ENCODE results near the gene ROBO1. TPM values are rescaled to one million over a fixed set of nuclear protein-coding genes. Genes with fewer than 3 reads are reported as not detected.

ROBO1 gene
- total and polyA plus RNA-seq, 2 donors from 2014 or later, result 2.1 to 22.1 TPM

- Histone ChIP-seq H3K4me1 (ENCODE audit: control insufficient read depth in 2 of 3, insufficient read depth in 2 of 3, low read depth in 1 of 3, low read length in 3 of 3) (no peaks in the 10 kb centered on the region), H3K36me3 (ENCODE audit: control insufficient read depth in 2 of 3, insufficient read depth in 3 of 3, low read length in 3 of 3) (no peaks in the 10 kb centered on the region), H3K9ac (ENCODE audit: low read length in 3 of 3) (no peak overlapping the region), H3K27me3 (ENCODE audit: control insufficient read depth, insufficient read depth, low read length) (no peaks in the 10 kb centered on the region), H3K27ac (ENCODE audit: low read depth in 2 of 2, low read length in 2 of 2) (no peak overlapping the region), H3K9me3 (ENCODE audit: control insufficient read depth in 2 of 3, insufficient read depth in 1 of 3, low read length in 3 of 3) (no peaks in the 10 kb centered on the region), H3K4me3 (ENCODE audit: low read length in 3 of 3) (no peak overlapping the region)
- DNase-seq, result peak in 2 of 5 donors; percentile 37 to 54
- intact Hi-C loops (cut with DNase I), result no loop called here
- FAIRE-seq, result no peak
- no peak for TF ChIP-seq CTCF (IDR thresholded peaks at IDR 0.05; ENCODE audit: borderline replicate concordance, extremely low read depth, insufficient read depth)
Observed at GRCh38 chr3:78734048-78734637, 1033.7 kb downstream of the ROBO1 start.

- no peak for DNase-seq
- FAIRE-seq, result no peak
- Histone ChIP-seq H3K4me1 (ENCODE audit: control insufficient read depth in 2 of 3, insufficient read depth in 2 of 3, low read depth in 1 of 3, low read length in 3 of 3) (no peaks in the 10 kb centered on the region), H3K27ac (ENCODE audit: low read depth in 2 of 2, low read length in 2 of 2) (no peak overlapping the region), H3K9ac (ENCODE audit: low read length in 3 of 3) (no peak overlapping the region), H3K9me3 (ENCODE audit: control insufficient read depth in 2 of 3, insufficient read depth in 1 of 3, low read length in 3 of 3) (no peaks in the 10 kb centered on the region), H3K27me3 (ENCODE audit: control insufficient read depth, insufficient read depth, low read length) (no peaks in the 10 kb centered on the region), H3K36me3 (ENCODE audit: control insufficient read depth in 2 of 3, insufficient read depth in 3 of 3, low read length in 3 of 3) (no peaks in the 10 kb centered on the region), H3K4me3 (ENCODE audit: low read length in 3 of 3) (no peak overlapping the region)
- intact Hi-C loops (cut with DNase I), result no loop called here
- TF ChIP-seq CTCF (IDR thresholded peaks at IDR 0.05; ENCODE audit: borderline replicate concordance, extremely low read depth, insufficient read depth), result no peak
Observed at GRCh38 chr3:78732893-78733292, 1034.9 kb downstream of the ROBO1 start.

- Histone ChIP-seq H3K9me3 (ENCODE audit: control insufficient read depth in 2 of 3, insufficient read depth in 1 of 3, low read length in 3 of 3) (no peaks in the 10 kb centered on the region), H3K27ac (ENCODE audit: low read depth in 2 of 2, low read length in 2 of 2) (no peak overlapping the region), H3K9ac (ENCODE audit: low read length in 3 of 3) (no peak overlapping the region), H3K36me3 (ENCODE audit: control insufficient read depth in 2 of 3, insufficient read depth in 3 of 3, low read length in 3 of 3) (no peaks in the 10 kb centered on the region), H3K4me1 (ENCODE audit: control insufficient read depth in 2 of 3, insufficient read depth in 2 of 3, low read depth in 1 of 3, low read length in 3 of 3) (no peaks in the 10 kb centered on the region), H3K4me3 (ENCODE audit: low read length in 3 of 3) (no peak overlapping the region), H3K27me3 (ENCODE audit: control insufficient read depth, insufficient read depth, low read length) (no peaks in the 10 kb centered on the region)
- intact Hi-C loops (cut with DNase I), result no loop called here
- FAIRE-seq (no peak), DNase-seq (no peak)
- TF ChIP-seq CTCF (IDR thresholded peaks at IDR 0.05; ENCODE audit: borderline replicate concordance, extremely low read depth, insufficient read depth), result no peak
Observed at GRCh38 chr3:78732471-78732870, 1035.3 kb downstream of the ROBO1 start.

- H3K4me3 ChIP-seq (ENCODE audit: low read length in 3 of 3), result no peak overlapping the region
- TF ChIP-seq CTCF (IDR thresholded peaks at IDR 0.05; ENCODE audit: borderline replicate concordance, extremely low read depth, insufficient read depth), result no peak
- intact Hi-C loops (cut with DNase I), result no loop called here
- DNase-seq (no peak), FAIRE-seq (no peak)
- no peak overlapping the region for H3K27ac ChIP-seq (ENCODE audit: low read depth in 2 of 2, low read length in 2 of 2)
- no peaks in the 10 kb centered on the region for H3K27me3 ChIP-seq (ENCODE audit: control insufficient read depth, insufficient read depth, low read length)
- no peaks in the 10 kb centered on the region for H3K4me1 ChIP-seq (ENCODE audit: control insufficient read depth in 2 of 3, insufficient read depth in 2 of 3, low read depth in 1 of 3, low read length in 3 of 3)
- H3K36me3 ChIP-seq (ENCODE audit: control insufficient read depth in 2 of 3, insufficient read depth in 3 of 3, low read length in 3 of 3), result no peaks in the 10 kb centered on the region
- H3K9me3 ChIP-seq (ENCODE audit: control insufficient read depth in 2 of 3, insufficient read depth in 1 of 3, low read length in 3 of 3), result no peaks in the 10 kb centered on the region
- H3K9ac ChIP-seq (ENCODE audit: low read length in 3 of 3), result no peak overlapping the region
Observed at GRCh38 chr3:78729946-78730345, 1037.9 kb downstream of the ROBO1 start.

Measured in kidney (tissue), 14 donors.